ENCODE data around the gene SEMA3C. TPM values are rescaled to one million over a fixed set of nuclear protein-coding genes. Genes with fewer than 3 reads are reported as not detected.

SEMA3C gene
- total RNA-seq, 2 experiments from 2014 or later = 0.08 TPM

- ChIA-PET POLR2A (no interaction called here), CTCF (no interaction called here)
- no peaks in the 10 kb centered on the region for H3K27me3 ChIP-seq (ENCODE audit: control insufficient read depth in 1 of 2, insufficient read depth in 2 of 2, low read length in 2 of 2)
- Mint-ChIP-seq H3K36me3 (ENCODE audit: low read depth) (no peaks in the 10 kb centered on the region), H3K27me3 (no peaks in the 10 kb centered on the region), H3K4me3 (no peak overlapping the region), H3K9me3 (no peaks in the 10 kb centered on the region), H3K4me1 (ENCODE audit: low read depth) (no peaks in the 10 kb centered on the region), H3K27ac (no peak overlapping the region)
- no peaks in the 10 kb centered on the region for H3K36me3 ChIP-seq (ENCODE audit: insufficient read depth, low read length)
- DNase-seq (no peak), ATAC-seq (ENCODE audit: poor library complexity) (no peak)
- no peak overlapping the region for H3K4me3 ChIP-seq (ENCODE audit: low read length)
- H3K9me3 ChIP-seq (ENCODE audit: control insufficient read depth in 1 of 2, insufficient read depth in 1 of 2, low read length in 2 of 2) = peaks cover 0 to 4% of the 10 kb centered on the region in 2 experiments
- H3K27ac ChIP-seq (ENCODE audit: low read depth in 1 of 2, low read length in 2 of 2) = no peak overlapping the region
- intact Hi-C loops (cut with DNase I, micrococcal nuclease) = no loop called here
- TF ChIP-seq CTCF (IDR thresholded peaks at IDR 0.05) = no peak
- no peaks in the 10 kb centered on the region for H3K4me1 ChIP-seq (ENCODE audit: insufficient read depth, low read length)
These were observed 66.9 kb downstream of the SEMA3C start for GRCh38 chr7:80851896-80852476.

GRCh38 chr7:80848841-80849240 is 70.0 kb downstream of the SEMA3C start:
- ATAC-seq (ENCODE audit: poor library complexity) = no peak
- Mint-ChIP-seq H3K36me3 (ENCODE audit: low read depth) (no peaks in the 10 kb centered on the region), H3K4me3 (no peak overlapping the region), H3K27ac (no peak overlapping the region), H3K9me3 (peaks cover 6% of the 10 kb centered on the region), H3K27me3 (no peaks in the 10 kb centered on the region), H3K4me1 (ENCODE audit: low read depth) (no peaks in the 10 kb centered on the region)
- Histone ChIP-seq H3K36me3 (ENCODE audit: insufficient read depth, low read length) (no peaks in the 10 kb centered on the region), H3K4me1 (ENCODE audit: insufficient read depth, low read length) (no peaks in the 10 kb centered on the region), H3K27me3 (ENCODE audit: control insufficient read depth in 1 of 2, insufficient read depth in 2 of 2, low read length in 2 of 2) (no peaks in the 10 kb centered on the region), H3K4me3 (ENCODE audit: low read length) (no peak overlapping the region), H3K9me3 (ENCODE audit: control insufficient read depth in 1 of 2, insufficient read depth in 1 of 2, low read length in 2 of 2) (peaks cover 0 to 4% of the 10 kb centered on the region in 2 experiments), H3K27ac (ENCODE audit: low read depth in 1 of 2, low read length in 2 of 2) (no peak overlapping the region)
- no peak for DNase-seq
- CTCF ChIA-PET = no interaction called here
- POLR2A ChIA-PET = no interaction called here
- no peak for TF ChIP-seq CTCF (IDR thresholded peaks at IDR 0.05)
- intact Hi-C loops (cut with DNase I, micrococcal nuclease) = no loop called here

GRCh38 chr7:80847895-80848294 is 71.0 kb downstream of the SEMA3C start:
- DNase-seq (no peak), ATAC-seq (ENCODE audit: poor library complexity) (no peak)
- no peaks in the 10 kb centered on the region for H3K36me3 ChIP-seq (ENCODE audit: insufficient read depth, low read length)
- H3K4me1 Mint-ChIP-seq (ENCODE audit: low read depth) = no peaks in the 10 kb centered on the region
- ChIA-PET CTCF (no interaction called here), POLR2A (no interaction called here)
- H3K27ac Mint-ChIP-seq = no peak overlapping the region
- intact Hi-C loops (cut with DNase I, micrococcal nuclease) = no loop called here
- H3K27me3 Mint-ChIP-seq = no peaks in the 10 kb centered on the region
- H3K9me3 Mint-ChIP-seq = peaks cover 6% of the 10 kb centered on the region
- H3K4me3 ChIP-seq (ENCODE audit: low read length) = no peak overlapping the region
- no peak overlapping the region for H3K27ac ChIP-seq (ENCODE audit: low read depth in 1 of 2, low read length in 2 of 2)
- no peaks in the 10 kb centered on the region for H3K27me3 ChIP-seq (ENCODE audit: control insufficient read depth in 1 of 2, insufficient read depth in 2 of 2, low read length in 2 of 2)
- H3K36me3 Mint-ChIP-seq (ENCODE audit: low read depth) = no peaks in the 10 kb centered on the region
- H3K4me3 Mint-ChIP-seq = no peak overlapping the region
- no peaks in the 10 kb centered on the region for H3K4me1 ChIP-seq (ENCODE audit: insufficient read depth, low read length)
- TF ChIP-seq CTCF (IDR thresholded peaks at IDR 0.05) = no peak
- peaks cover 0 to 4% of the 10 kb centered on the region in 2 experiments for H3K9me3 ChIP-seq (ENCODE audit: control insufficient read depth in 1 of 2, insufficient read depth in 1 of 2, low read length in 2 of 2)

Data from CD4-positive, alpha-beta T cell (primary cell).